B cell (primary cell): Measurements from ENCODE around the gene SOX15. TPM values are rescaled to one million over a fixed set of nuclear protein-coding genes. Genes with fewer than 3 reads are reported as not detected.

Source experiments
- ATAC-seq: fragments of 200-7000 bp; cut with Tn5 transposase; one replicate; pipeline ENCODE4 v1.10.0; 2021; ENCODE audit warnings: low read depth, mild to moderate bottlenecking, moderate number of reproducible peaks, moderate library complexity
- CTCF ChIA-PET: fragments of 350-600 bp; sonication (Branson Sonifier 250); formaldehyde crosslinking; loops from one replicate; lab custom pipeline; 2021; ENCODE audit warnings: antibody characterized with exemption, inconsistent platforms; lab: Charles Lee
- POLR2A ChIA-PET: fragments of 350-600 bp; sonication (Branson Sonifier 250); formaldehyde crosslinking; loops from one replicate; lab custom pipeline; 2021; ENCODE audit warnings: antibody characterized with exemption; lab: Charles Lee
- DNase-seq: peaks from one replicate; pipeline ENCODE4 v3.0.0; 2013
- H2AFZ ChIP-seq: 2 replicates; pipeline ENCODE4 v1.6.1; 2012; ENCODE audit warnings: mild to moderate bottlenecking, low read depth, low read length; ENCODE audit not compliant: insufficient read depth, poor library complexity, severe bottlenecking
- H3K27ac ChIP-seq, 2 donors: 1 replicate in 1 of 2; 2 replicates in 1 of 2; pipeline ENCODE4 v1.5.1; 2012 to 2013; ENCODE audit warnings: low read length in 2 of 2, mild to moderate bottlenecking in 2 of 2, moderate library complexity in 1 of 2
- H3K27me3 ChIP-seq, 4 experiments: fragments of 200-600 bp in 1 of 4; sonication (generic) in 1 of 4; replicated peaks in 1 of 4; 1 replicate in 2 of 4; 2 replicates in 2 of 4; pipeline versions ENCODE4 v1.6.1 to v1.7.0; 2013 to 2016; ENCODE audit warnings: low read length in 3 of 4, mild to moderate bottlenecking in 2 of 4, mixed read lengths in 1 of 4, moderate library complexity in 1 of 4; ENCODE audit not compliant: insufficient read depth in 4 of 4, control insufficient read depth in 3 of 4; ENCODE audit errors: control extremely low read depth in 1 of 4
- H3K36me3 ChIP-seq, 2 experiments: replicated peaks in 1 of 2; 1 replicate in 1 of 2; 2 replicates in 1 of 2; pipeline versions ENCODE4 v1.6.1 to v1.7.1; 2013; ENCODE audit warnings: low read length in 1 of 2; ENCODE audit not compliant: insufficient read depth in 2 of 2, control insufficient read depth in 1 of 2; ENCODE audit errors: control extremely low read depth in 1 of 2, extremely low read depth in 1 of 2
- H3K4me1 ChIP-seq, 2 donors: fragments of 200-600 bp in 1 of 2; sonication (generic) in 1 of 2; 1 replicate in 1 of 2; 2 replicates in 1 of 2; pipeline versions ENCODE4 v1.5.1 to v1.6.1; 2013 to 2017; ENCODE audit warnings: low read length in 2 of 2; ENCODE audit not compliant: control insufficient read depth in 2 of 2, insufficient read depth in 2 of 2
- H3K4me2 ChIP-seq: replicated peaks from 2 replicates; pipeline ENCODE3; 2012; ENCODE audit warnings: mild to moderate bottlenecking, low read depth, low read length; ENCODE audit not compliant: poor library complexity, severe bottlenecking
- H3K4me3 ChIP-seq, 5 experiments: fragments of 200-600 bp in 1 of 5; sonication (generic) in 1 of 5; 1 replicate in 3 of 5; 2 replicates in 2 of 5; pipeline versions ENCODE4 v1.5.1 to v1.7.0; 2011 to 2016; ENCODE audit warnings: low read length in 4 of 5, mild to moderate bottlenecking in 4 of 5, low read depth in 2 of 5, control low read depth in 1 of 5, moderate library complexity in 1 of 5; ENCODE audit not compliant: insufficient read depth in 1 of 5; ENCODE audit errors: control extremely low read depth in 1 of 5, extremely low read depth in 1 of 5
- H3K79me2 ChIP-seq: fragments of 200-600 bp; sonication (generic); one replicate; pipeline ENCODE4 v1.6.0; 2016; ENCODE audit warnings: low read length; ENCODE audit not compliant: control insufficient read depth, insufficient read depth
- H3K9ac ChIP-seq: fragments of 200-600 bp; sonication (generic); 2 replicates; pipeline ENCODE4 v1.6.1; 2017; ENCODE audit warnings: mild to moderate bottlenecking, low read length, moderate library complexity
- H3K9me3 ChIP-seq, 3 donors: one replicate each; pipeline versions ENCODE4 v1.6.1 to v1.7.1; 2013; ENCODE audit warnings: low read length in 2 of 3; ENCODE audit not compliant: control insufficient read depth in 2 of 3, insufficient read depth in 1 of 3; ENCODE audit errors: control extremely low read depth in 1 of 3
- H4K20me1 ChIP-seq: 2 replicates; pipeline ENCODE4 v1.6.0; 2012; ENCODE audit warnings: mild to moderate bottlenecking, low read length; ENCODE audit not compliant: insufficient read depth, control insufficient read depth, poor library complexity, severe bottlenecking
- H3K27ac Mint-ChIP-seq: one replicate; pipeline ENCODE4 v1.8.0; 2021; ENCODE audit warnings: mixed read lengths
- H3K27me3 Mint-ChIP-seq: one replicate; pipeline ENCODE4 v1.8.0; 2021; ENCODE audit warnings: mixed read lengths
- H3K4me1 Mint-ChIP-seq: one replicate; pipeline ENCODE4 v1.8.0; 2021; ENCODE audit warnings: mixed read lengths
- H3K4me3 Mint-ChIP-seq: one replicate; pipeline ENCODE4 v1.8.0; 2021; ENCODE audit warnings: mixed read lengths
- H3K9me3 Mint-ChIP-seq: one replicate; pipeline ENCODE4 v1.8.0; 2022; ENCODE audit warnings: mixed read lengths; ENCODE audit not compliant: insufficient read depth
- CTCF ChIP-seq: fragments of 200-600 bp; IDR thresholded peaks from one replicate; pipeline ENCODE4 v1.8.0; 2022; ENCODE audit warnings: antibody characterized with exemption, mild to moderate bottlenecking
- EZH2 ChIP-seq: IDR thresholded peaks from 2 replicates; pipeline ENCODE4 v1.6.1; 2012; ENCODE audit warnings: borderline replicate concordance, low read depth, mild to moderate bottlenecking, moderate library complexity, low read length; ENCODE audit not compliant: insufficient read depth, poor library complexity, severe bottlenecking
- WGBS: methylation state at CpG from one replicate; pipeline ENCODE4 v1.1.5; 2013; ENCODE audit warnings: missing lambda C conversion rate; ENCODE audit not compliant: insufficient coverage; 5-methylcytosine and 5-hydroxymethylcytosine counted together
- intact Hi-C: fragments of 100-400 bp; cut with micrococcal nuclease; formaldehyde crosslinking; loops from one replicate; pipeline ENCODE4 v1.10.0; 2022
- polyA plus RNA-seq: library from polyadenylated mRNA; depleted of rRNA; stranded (reverse); fragments of >200 nt; gene quantifications from 2 replicates; pipeline ENCODE4 v1.2.3, GENCODE V29; 2012
- total RNA-seq, 2 donors: library from RNA; stranded (reverse); fragments of 120-200 nt in 1 of 2; gene quantifications; 1 replicate in 1 of 2; 2 replicates in 1 of 2; pipeline versions ENCODE4 v1.2.3 to v1.2.4, GENCODE V29; 2013 to 2022

SOX15 gene
- total and polyA plus RNA-seq, 2 donors (not counting 1 experiment from before 2014, with no cell fraction given) = 0.18 to 0.96 TPM

GRCh38 chr17:7582396-7583252 is 7.3 kb downstream of the SOX15 start:
- peaks cover 48 to 72% of the 10 kb centered on the region in 2 donors for H3K4me1 ChIP-seq
- TF ChIP-seq EZH2 = no peak
- no peak for TF ChIP-seq CTCF
- peak overlapping the region; percentile 100 for H3K27ac Mint-ChIP-seq
- POLR2A ChIA-PET = interaction anchor here (0.6 to 2.4 kb wide), 8 partner anchors 8 to 274 kb away, joined by 3 to 25 read pairs (median 6); partner anchors contain the start of genes SAT2, TP53 and WRAP53
- peaks cover 65% of the 10 kb centered on the region for H3K4me1 Mint-ChIP-seq
- peaks cover 13% of the 10 kb centered on the region for H4K20me1 ChIP-seq
- H3K4me3 ChIP-seq = peak overlapping the region in 4 of 5 experiments; percentile 77 to 90 (median 82)
- H3K9me3 Mint-ChIP-seq = no peaks in the 10 kb centered on the region
- peak overlapping the region; percentile 85 for H3K9ac ChIP-seq
- peak overlapping the region; percentile 100 for H3K4me3 Mint-ChIP-seq
- no peaks in the 10 kb centered on the region for H3K27me3 ChIP-seq
- peaks cover 4 to 32% of the 10 kb centered on the region in 2 experiments for H3K36me3 ChIP-seq
- H2AFZ ChIP-seq = peak overlapping the region; percentile 86
- H3K4me2 ChIP-seq = peak overlapping the region; percentile 78
- no peaks in the 10 kb centered on the region for H3K9me3 ChIP-seq
- ATAC-seq = no peak
- H3K79me2 ChIP-seq = peaks cover 48% of the 10 kb centered on the region
- DNase-seq = peak; percentile 18
- CTCF ChIA-PET = interaction anchor here (1.2 to 4.5 kb wide), 4 partner anchors 9 to 104 kb away, joined by 3 to 50 read pairs (median 23); partner anchors contain the start of genes SENP3, TNFSF13, TP53 and WRAP53
- H3K27ac ChIP-seq = peak overlapping the region in 1 of 2 donors; percentile 95
- H3K27me3 Mint-ChIP-seq = no peaks in the 10 kb centered on the region
- WGBS = 85% methylated on average over 35 of the region's 36 CpGs
- intact Hi-C loops = loop anchor here (1.0 to 10.0 kb wide), 3 partner anchors 10 to 538 kb away; partner anchors contain the start of genes SENP3 and SLC16A11
